ENCODE results near the gene LRMDA.
"Not testable (repeated sequence)": the region's sequence is repeated elsewhere in the genome, so short reads cannot be mapped to it uniquely, and the experiment has no call there.

LRMDA gene

GRCh38 chr10:76040830-76041220 is 609.4 kb downstream of the LRMDA start:
- no peak for DNase-seq

GRCh38 chr10:76041551-76041950 is 610.1 kb downstream of the LRMDA start:
- no peak for DNase-seq

GRCh38 chr10:76043261-76043660 is 611.8 kb downstream of the LRMDA start:
- DNase-seq, result no peak

- no peak for DNase-seq
These were observed 613.3 kb downstream of the LRMDA start for GRCh38 chr10:76044751-76045150.

GRCh38 chr10:76045174-76045573 is 613.8 kb downstream of the LRMDA start:
- DNase-seq, result no peak

GRCh38 chr10:76047521-76047920 is 616.1 kb downstream of the LRMDA start:
- no peak for DNase-seq

- DNase-seq, result no peak
These were observed 618.3 kb downstream of the LRMDA start for GRCh38 chr10:76049581-76050290.

- no peak for DNase-seq
These were observed 618.8 kb downstream of the LRMDA start for GRCh38 chr10:76050291-76050625.

GRCh38 chr10:76051007-76051936 is 619.8 kb downstream of the LRMDA start:
- DNase-seq, result no peak

- no peak for DNase-seq
These were observed 621.5 kb downstream of the LRMDA start for GRCh38 chr10:76052682-76053503.

GRCh38 chr10:76055466-76055865 is 624.0 kb downstream of the LRMDA start:
- no peak for DNase-seq

GRCh38 chr10:76055963-76056362 is 624.5 kb downstream of the LRMDA start:
- DNase-seq, result no peak

- not testable (repeated sequence) for DNase-seq
These were observed 629.6 kb downstream of the LRMDA start for GRCh38 chr10:76060993-76061392.

GRCh38 chr10:76066457-76066856 is 635.0 kb downstream of the LRMDA start:
- DNase-seq, result no peak

GRCh38 chr10:76067447-76067846 is 636.0 kb downstream of the LRMDA start:
- DNase-seq, result no peak

GRCh38 chr10:76068856-76069255 is 637.4 kb downstream of the LRMDA start:
- DNase-seq, result no peak

- no peak for DNase-seq
These were observed 639.5 kb downstream of the LRMDA start for GRCh38 chr10:76070916-76071315.

- no peak for DNase-seq
These were observed 640.4 kb downstream of the LRMDA start for GRCh38 chr10:76071653-76072365.

GRCh38 chr10:76072384-76072783 is 641.0 kb downstream of the LRMDA start:
- no peak for DNase-seq

GRCh38 chr10:76073524-76073923 is 642.1 kb downstream of the LRMDA start:
- no peak for DNase-seq

- DNase-seq, result no peak
These were observed 643.2 kb downstream of the LRMDA start for GRCh38 chr10:76074659-76075058.

- no peak for DNase-seq
These were observed 649.0 kb downstream of the LRMDA start for GRCh38 chr10:76080451-76080850.

- no peak for DNase-seq
These were observed 649.6 kb downstream of the LRMDA start for GRCh38 chr10:76080991-76081390.
